Cardiac fibroblast (primary cell): Measurements from ENCODE around the gene CXADR.

Experiments used
- DNase-seq, 2 donors: peaks; one replicate each; pipeline versions ENCODE4 v3.0.0 to v3.0.0-alpha.2; 2010; ENCODE audit warnings: low read depth in 2 of 2
- H3K4me3 ChIP-seq, 2 donors: replicated peaks in 1 of 2; 1 replicate in 1 of 2; 2 replicates in 1 of 2; pipeline ENCODE4 v1.5.1; 2011; ENCODE audit warnings: low read depth in 2 of 2, low read length in 2 of 2, mild to moderate bottlenecking in 2 of 2, moderate library complexity in 1 of 2
- CTCF ChIP-seq: IDR thresholded peaks from one replicate; pipeline ENCODE4 v1.5.1; 2011; ENCODE audit warnings: low read depth, mild to moderate bottlenecking, low read length, inconsistent platforms

Gene CXADR

GRCh38 chr21:17610911-17611310 is 98.1 kb downstream of the CXADR start:
- peak in 1 of 2 donors; percentile 32 for DNase-seq
- peak overlapping the region; percentile 76 to 87 for H3K4me3 ChIP-seq
- no peak for TF ChIP-seq CTCF

- peak; percentile 93 for DNase-seq
- peak overlapping the region; percentile 76 to 87 for H3K4me3 ChIP-seq
- TF ChIP-seq CTCF, result peak; percentile 1
Observed at GRCh38 chr21:17611414-17612022, 98.7 kb downstream of the CXADR start.

- peak; percentile 57 to 75 for DNase-seq
- H3K4me3 ChIP-seq, result peak overlapping the region; percentile 76 to 87
- TF ChIP-seq CTCF, result no peak
Observed at GRCh38 chr21:17612023-17612564, 99.3 kb downstream of the CXADR start.

GRCh38 chr21:17612565-17613241 is 99.9 kb downstream of the CXADR start, which contains the start of gene BTG3:
Gene BTG3 (minus strand): TSS chr21:17612901. CDS start chr21:17609144, 3,757 bp downstream.
- TF ChIP-seq CTCF, result no peak
- H3K4me3 ChIP-seq, result peak within 1 kb of the TSS; percentile 76 to 87
- DNase-seq, result peak; percentile 73 to 88

- peak overlapping the region; percentile 51 to 76 for H3K4me3 ChIP-seq
- TF ChIP-seq CTCF, result no peak
- peak; percentile 20 to 26 for DNase-seq
Observed at GRCh38 chr21:17613242-17613676, 100.4 kb downstream of the CXADR start.

- DNase-seq, result no peak
- no peak for TF ChIP-seq CTCF
- no peak overlapping the region for H3K4me3 ChIP-seq
Observed at GRCh38 chr21:17616831-17617230, 104.0 kb downstream of the CXADR start.
